NCI-H2227 (cell line): ENCODE measurements around the gene PLCB2.

Source experiments
- DNase-seq: peaks from one replicate; lab custom pipeline; 2025; ENCODE audit not compliant: unreplicated experiment; lab: John Stamatoyannopoulos, UW

Gene PLCB2

GRCh38 chr15:40239404-40239692 lies 68.4 kb downstream of the PLCB2 start:
- DNase-seq = no peak

GRCh38 chr15:40238532-40239403 lies 69.0 kb downstream of the PLCB2 start, which contains the start of gene PAK6:
PAK6 (plus strand) TSS chr15:40239063; CDS start chr15:40264786, 25,723 bp downstream.
- DNase-seq = peak; percentile 60
